Measurements from ENCODE around the gene EXOG. TPM values are rescaled to one million over a fixed set of nuclear protein-coding genes. Genes with fewer than 3 reads are reported as not detected.

Gene EXOG
- total and polyA plus RNA-seq, 4 donors, result 3.1 to 16.5 (median 11.1) TPM

DNA sequence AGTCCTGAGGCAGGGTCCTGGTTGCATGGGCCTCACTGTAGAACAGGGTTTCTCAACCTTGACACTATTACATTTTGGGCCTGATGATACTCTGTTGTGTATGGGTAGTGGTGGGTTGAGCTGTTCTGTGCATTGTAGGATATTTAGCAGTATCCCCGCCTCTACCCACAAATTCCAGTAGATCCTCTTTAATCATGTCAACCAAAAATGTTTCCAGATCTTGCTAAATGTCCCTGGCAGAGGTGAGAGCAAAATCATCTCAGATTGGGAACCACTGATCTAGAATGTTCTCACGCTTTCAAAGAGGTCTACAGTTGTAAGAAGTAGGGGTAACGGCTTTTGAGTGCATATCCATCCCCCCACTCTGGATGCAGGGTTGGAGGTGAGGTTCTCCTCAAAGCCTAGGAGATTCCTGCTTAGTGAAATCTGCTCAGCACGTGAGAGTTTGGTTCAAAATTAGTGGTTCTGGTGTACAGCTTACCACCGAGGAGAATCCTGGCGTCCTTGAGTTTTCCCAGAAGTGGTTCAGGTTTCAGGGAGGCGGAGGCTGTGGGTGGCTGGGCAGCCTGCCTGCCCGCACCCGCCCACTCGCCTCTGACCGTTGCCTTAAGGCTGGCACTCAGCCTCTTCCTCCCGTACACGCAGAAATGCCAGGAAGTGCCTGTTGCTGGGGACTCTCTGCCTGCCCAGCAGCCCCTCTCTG lies 37.2 kb upstream of the EXOG start:
- H3K36me3 ChIP-seq (ENCODE audit: control insufficient read depth in 4 of 4, insufficient read depth in 4 of 4, low read length in 4 of 4), result no peaks in the 10 kb centered on the region
- peaks cover 5 to 44% (median 19%) of the 10 kb centered on the region in 5 donors for H3K4me1 ChIP-seq (ENCODE audit: control insufficient read depth in 5 of 5, insufficient read depth in 5 of 5, low read length in 5 of 5)
- no peak overlapping the region for H3K4me3 ChIP-seq
- DNase-seq (peak; percentile 22 to 61 (median 47)), ATAC-seq (ENCODE audit: insufficient read depth, low FRiP score) (peak; percentile 13)
- no peak overlapping the region for H3K9ac ChIP-seq (ENCODE audit: insufficient read depth in 1 of 2, low read length in 2 of 2)
- no peaks in the 10 kb centered on the region for H3K9me3 ChIP-seq (ENCODE audit: control insufficient read depth in 4 of 4, insufficient read depth in 3 of 4, low read length in 3 of 4)
- TF ChIP-seq, protein P1, sequence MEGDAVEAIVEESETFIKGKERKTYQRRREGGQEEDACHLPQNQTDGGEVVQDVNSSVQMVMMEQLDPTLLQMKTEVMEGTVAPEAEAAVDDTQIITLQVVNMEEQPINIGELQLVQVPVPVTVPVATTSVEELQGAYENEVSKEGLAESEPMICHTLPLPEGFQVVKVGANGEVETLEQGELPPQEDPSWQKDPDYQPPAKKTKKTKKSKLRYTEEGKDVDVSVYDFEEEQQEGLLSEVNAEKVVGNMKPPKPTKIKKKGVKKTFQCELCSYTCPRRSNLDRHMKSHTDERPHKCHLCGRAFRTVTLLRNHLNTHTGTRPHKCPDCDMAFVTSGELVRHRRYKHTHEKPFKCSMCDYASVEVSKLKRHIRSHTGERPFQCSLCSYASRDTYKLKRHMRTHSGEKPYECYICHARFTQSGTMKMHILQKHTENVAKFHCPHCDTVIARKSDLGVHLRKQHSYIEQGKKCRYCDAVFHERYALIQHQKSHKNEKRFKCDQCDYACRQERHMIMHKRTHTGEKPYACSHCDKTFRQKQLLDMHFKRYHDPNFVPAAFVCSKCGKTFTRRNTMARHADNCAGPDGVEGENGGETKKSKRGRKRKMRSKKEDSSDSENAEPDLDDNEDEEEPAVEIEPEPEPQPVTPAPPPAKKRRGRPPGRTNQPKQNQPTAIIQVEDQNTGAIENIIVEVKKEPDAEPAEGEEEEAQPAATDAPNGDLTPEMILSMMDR (IDR thresholded peaks at IDR 0.05; ENCODE audit: control extremely low read depth, extremely low read depth), result no peak
- H3K27ac ChIP-seq (ENCODE audit: low read depth in 1 of 2, low read length in 1 of 2), result peak overlapping the region in 1 of 2 donors; percentile 78
- H3K27me3 ChIP-seq (ENCODE audit: control insufficient read depth in 3 of 3, insufficient read depth in 3 of 3, low read length in 2 of 3), result no peaks in the 10 kb centered on the region
- WGBS, 2 donors, result 51 to 73% methylated on average over 13 of the region's 13 CpGs

DNA sequence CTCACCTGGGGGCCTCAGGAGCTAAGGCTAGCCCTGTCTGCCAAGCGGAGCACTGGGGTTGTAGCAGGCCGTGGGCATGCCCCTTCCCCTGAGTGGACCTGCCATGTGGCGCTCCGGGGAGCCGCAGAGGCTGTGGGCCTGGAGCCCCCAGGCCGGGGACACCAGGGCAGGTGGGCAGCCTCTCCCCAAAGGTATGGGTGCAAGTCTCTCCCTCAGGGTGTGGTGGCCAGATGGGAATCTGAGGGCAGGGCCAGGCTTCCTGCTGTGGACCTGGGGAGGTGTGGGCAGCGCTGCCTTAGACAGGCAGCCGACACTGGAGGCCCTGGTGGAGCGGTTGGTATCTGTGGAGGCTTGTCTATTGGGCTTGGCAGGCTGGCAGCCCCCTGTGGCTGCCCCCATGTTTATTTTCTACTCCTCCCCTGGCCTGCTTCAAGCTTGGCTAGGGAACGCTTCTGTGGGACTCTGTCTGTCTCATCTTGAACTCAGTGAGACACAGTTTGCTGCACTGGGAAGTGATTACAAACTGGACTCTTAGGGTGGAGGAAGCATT lies 36.6 kb upstream of the EXOG start:
- Histone ChIP-seq H3K36me3 (ENCODE audit: control insufficient read depth in 4 of 4, insufficient read depth in 4 of 4, low read length in 4 of 4) (no peaks in the 10 kb centered on the region), H3K9me3 (ENCODE audit: control insufficient read depth in 4 of 4, insufficient read depth in 3 of 4, low read length in 3 of 4) (no peaks in the 10 kb centered on the region), H3K9ac (ENCODE audit: insufficient read depth in 1 of 2, low read length in 2 of 2) (no peak overlapping the region), H3K4me3 (no peak overlapping the region), H3K27me3 (ENCODE audit: control insufficient read depth in 3 of 3, insufficient read depth in 3 of 3, low read length in 2 of 3) (no peaks in the 10 kb centered on the region), H3K4me1 (ENCODE audit: control insufficient read depth in 5 of 5, insufficient read depth in 5 of 5, low read length in 5 of 5) (peaks cover 5 to 44% (median 19%) of the 10 kb centered on the region in 5 donors), H3K27ac (ENCODE audit: low read depth in 1 of 2, low read length in 1 of 2) (peak overlapping the region; percentile 36 to 78)
- no peak for ATAC-seq (ENCODE audit: insufficient read depth, low FRiP score)
- WGBS, 2 donors, result 78 to 92% methylated on average over 10 of the region's 10 CpGs
- TF ChIP-seq, protein P1 (IDR thresholded peaks at IDR 0.05; ENCODE audit: control extremely low read depth, extremely low read depth), result no peak
- DNase-seq, result no peak

DNA sequence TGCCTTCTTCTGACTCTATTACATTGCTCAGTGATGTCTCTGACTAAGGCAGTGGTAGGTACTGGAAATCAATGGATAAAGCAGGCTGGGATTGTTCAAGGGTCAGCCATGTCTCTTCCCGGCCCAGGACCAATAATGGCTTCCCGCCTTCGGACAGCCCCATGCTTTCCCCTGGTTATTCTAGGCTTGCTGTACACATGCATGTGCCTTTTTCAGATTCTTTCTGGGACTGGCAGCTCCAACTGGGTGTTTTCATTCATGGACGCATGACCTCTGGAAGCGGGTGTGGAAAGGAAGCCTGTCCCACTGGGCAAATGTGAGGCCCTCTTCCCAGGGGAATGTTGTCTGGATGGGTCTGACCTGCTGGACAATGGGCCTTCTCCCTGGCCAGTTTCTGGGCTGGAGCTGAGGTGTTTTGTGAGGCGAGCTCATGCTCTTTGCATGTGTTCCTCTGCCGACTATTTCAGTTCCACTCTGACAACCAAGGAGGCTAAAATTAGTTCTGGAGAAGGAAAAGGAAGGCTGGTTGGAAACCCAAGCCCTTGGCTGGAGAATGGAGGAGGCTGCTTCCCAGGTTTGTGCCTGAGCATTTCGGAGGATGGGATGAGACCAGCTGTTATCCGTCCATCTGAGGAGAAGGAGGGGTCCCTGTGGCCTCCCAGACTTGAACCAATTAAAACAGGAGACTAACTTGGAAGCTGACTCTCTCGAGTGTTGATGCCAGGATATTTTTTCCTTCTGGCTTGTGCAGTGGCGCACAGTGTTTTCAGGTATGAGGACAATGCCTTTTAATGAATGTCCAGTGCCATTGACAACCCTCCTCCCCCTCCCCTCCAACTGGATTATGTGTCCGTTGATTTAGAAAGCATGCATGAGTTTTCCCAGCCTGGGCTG lies 35.5 kb upstream of the EXOG start:
- peaks cover 0 to 1% (median 0%) of the 10 kb centered on the region in 4 donors for H3K9me3 ChIP-seq (ENCODE audit: control insufficient read depth in 4 of 4, insufficient read depth in 3 of 4, low read length in 3 of 4)
- 74 to 87% methylated on average over 12 of the region's 12 CpGs for WGBS, 2 donors
- peak overlapping the region in 1 of 2 donors; percentile 17 for H3K27ac ChIP-seq (ENCODE audit: low read depth in 1 of 2, low read length in 1 of 2)
- no peaks in the 10 kb centered on the region for H3K27me3 ChIP-seq (ENCODE audit: control insufficient read depth in 3 of 3, insufficient read depth in 3 of 3, low read length in 2 of 3)
- TF ChIP-seq, protein P1 (IDR thresholded peaks at IDR 0.05; ENCODE audit: control extremely low read depth, extremely low read depth), result no peak
- ATAC-seq (ENCODE audit: insufficient read depth, low FRiP score) (no peak), DNase-seq (peak; percentile 30 to 70 (median 53))
- no peak overlapping the region for H3K9ac ChIP-seq (ENCODE audit: insufficient read depth in 1 of 2, low read length in 2 of 2)
- peaks cover 5 to 42% (median 19%) of the 10 kb centered on the region in 5 donors for H3K4me1 ChIP-seq (ENCODE audit: control insufficient read depth in 5 of 5, insufficient read depth in 5 of 5, low read length in 5 of 5)
- no peaks in the 10 kb centered on the region for H3K36me3 ChIP-seq (ENCODE audit: control insufficient read depth in 4 of 4, insufficient read depth in 4 of 4, low read length in 4 of 4)
- no peak overlapping the region for H3K4me3 ChIP-seq

Measured in lung (tissue), 12 donors.